ENCODE results near the gene CERK.
"Not testable (repeated sequence)": the region's sequence is repeated elsewhere in the genome, so short reads cannot be mapped to it uniquely, and the experiment has no call there.

The CERK gene

DNA sequence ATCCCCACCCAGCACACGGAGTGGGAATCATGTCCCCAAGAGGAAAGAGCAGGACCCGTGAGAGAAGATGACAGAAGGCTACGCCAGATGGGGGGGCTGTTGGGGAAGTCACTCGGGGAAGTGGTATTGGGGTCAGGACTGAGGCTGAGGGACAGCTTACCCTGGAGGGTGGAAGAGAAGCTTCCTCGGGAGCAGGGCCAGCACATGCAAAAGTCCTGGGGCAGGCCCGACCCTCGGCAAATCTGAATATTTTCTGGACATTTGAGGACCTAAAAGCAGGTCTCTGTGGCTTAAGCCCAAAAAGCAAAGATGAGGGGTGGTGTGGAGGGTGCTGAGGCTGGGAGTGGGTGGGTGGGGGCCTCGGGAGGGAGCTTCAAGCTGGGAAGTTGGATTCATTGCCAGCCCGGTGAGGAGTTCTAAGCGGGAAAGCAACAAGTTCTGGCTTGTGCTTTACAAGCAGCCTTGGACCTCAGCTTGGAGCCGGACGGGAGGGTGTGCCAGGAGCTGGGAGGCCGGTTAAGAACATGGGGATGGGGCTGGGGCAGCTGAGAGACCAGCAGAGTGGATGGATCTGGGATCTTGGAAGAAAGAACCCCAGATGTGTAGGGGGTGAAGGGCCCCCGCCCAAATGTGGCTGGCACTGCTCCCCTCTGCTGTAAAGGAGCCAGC is 83.0 kb downstream of the CERK start:
- no peak for DNase-seq
- TF ChIP-seq POLR2A (IDR thresholded peaks at IDR 0.05; ENCODE audit: low read length) (no peak), GATA1 (IDR thresholded peaks at IDR 0.05; ENCODE audit: low read depth, low read length) (no peak)

DNA sequence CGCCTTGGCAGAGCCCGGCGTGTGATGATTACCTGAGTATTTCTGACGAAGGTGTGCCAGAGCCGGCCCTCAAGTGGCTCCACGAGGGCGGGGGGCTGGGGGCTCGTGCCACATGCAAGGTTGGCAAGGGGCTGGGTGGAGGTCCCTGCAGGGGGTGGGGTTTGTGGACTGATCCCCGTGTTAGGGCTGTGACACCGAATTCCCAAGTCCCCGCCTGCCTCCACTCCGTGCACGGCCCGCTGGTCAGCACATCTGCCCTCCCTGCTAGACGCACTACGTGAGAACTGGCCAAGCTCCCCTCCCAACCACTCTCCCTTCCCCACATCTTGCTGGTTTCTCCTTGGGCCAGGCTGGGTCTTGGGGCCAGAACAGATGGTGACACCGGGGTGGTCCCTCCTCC is 83.6 kb downstream of the CERK start:
- TF ChIP-seq POLR2A (IDR thresholded peaks at IDR 0.05; ENCODE audit: low read length) (no peak), GATA1 (IDR thresholded peaks at IDR 0.05; ENCODE audit: low read depth, low read length) (no peak)
- DNase-seq: no peak

DNA sequence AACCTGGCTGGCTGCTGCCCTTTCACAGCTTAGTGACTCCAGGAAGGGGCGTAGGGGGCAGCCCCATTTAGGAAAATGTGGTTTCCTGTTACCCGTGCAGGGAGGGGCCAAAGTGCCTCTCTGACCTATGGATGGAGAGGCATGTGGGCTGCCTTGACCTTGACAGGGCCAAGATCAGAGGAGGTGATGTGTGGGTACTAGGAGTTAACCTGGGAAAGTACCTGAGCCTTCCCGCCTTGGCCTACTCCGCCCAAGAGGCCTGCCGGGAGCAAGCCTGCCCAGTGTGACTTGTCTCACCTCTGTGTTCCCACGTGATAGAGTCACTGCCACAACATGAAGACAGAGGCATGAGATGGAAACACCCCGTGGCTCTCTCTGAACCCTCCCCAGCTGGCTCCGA is 84.5 kb downstream of the CERK start:
- TF ChIP-seq GATA1 (IDR thresholded peaks at IDR 0.05; ENCODE audit: low read depth, low read length): no peak
- no peak for TF ChIP-seq POLR2A (IDR thresholded peaks at IDR 0.05; ENCODE audit: low read length)
- DNase-seq: no peak

DNA sequence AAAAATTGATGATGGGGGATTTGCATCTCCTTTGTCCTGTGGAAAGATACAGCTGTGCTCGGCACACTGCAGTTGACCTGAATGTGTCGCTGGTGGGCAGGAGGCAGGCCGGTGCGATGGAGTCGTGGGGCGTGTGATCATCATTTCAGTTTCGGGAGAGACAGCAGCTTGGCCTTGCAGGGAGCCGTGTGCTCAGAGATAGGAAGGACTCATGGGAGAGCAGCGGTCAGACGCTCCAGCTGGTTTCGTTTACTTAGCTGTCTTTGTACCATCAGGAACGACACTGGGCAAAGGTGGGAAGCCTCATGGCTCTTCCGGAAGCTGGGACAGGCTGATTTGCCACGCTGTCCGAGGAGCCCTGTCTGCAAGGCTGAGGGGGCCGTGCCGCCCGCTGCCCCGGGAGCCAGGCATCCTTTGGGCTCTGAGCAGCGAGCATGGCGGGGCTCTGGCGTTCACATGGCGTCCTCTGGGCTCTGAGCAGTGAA is 85.2 kb downstream of the CERK start:
- TF ChIP-seq POLR2A (IDR thresholded peaks at IDR 0.05; ENCODE audit: low read length) (no peak), GATA1 (IDR thresholded peaks at IDR 0.05; ENCODE audit: low read depth, low read length) (no peak)
- no peak for DNase-seq

DNA sequence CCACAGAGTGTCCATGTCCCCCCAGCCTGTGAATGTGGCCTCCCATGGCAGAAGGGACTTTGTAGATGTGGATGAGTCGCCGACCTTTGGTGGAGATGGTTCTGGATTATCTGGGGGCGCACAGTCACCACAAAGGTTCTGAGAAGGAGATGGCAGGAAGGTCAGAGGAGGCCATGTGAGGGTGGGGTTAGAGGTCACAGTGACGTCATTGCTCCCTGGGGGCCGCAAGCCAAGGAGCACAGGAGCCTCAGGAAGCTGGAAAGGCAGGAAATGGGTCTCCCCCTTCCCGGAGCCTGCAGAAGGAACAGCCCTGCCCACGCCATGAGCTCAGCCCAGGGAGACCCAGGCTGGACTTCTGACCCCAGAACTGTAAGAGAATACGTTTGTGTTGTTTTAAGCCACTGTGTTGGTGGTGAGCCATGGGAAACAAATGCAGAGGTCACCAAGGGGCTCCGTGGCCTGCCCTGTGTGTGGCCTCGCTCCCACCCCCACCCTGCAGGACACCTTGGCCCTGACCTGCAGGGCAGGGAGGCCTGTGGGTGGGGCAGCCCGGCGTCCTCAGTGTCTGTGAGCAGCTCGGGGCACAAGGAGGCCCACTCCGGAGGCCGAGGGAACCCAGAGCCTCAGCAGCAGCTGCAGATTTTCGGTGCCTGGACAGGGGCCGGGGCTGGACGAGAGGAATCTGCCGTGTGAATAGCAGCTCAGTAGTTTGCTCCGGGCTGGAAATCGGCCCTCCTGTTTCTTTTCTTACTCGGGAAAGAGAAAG is 85.8 kb downstream of the CERK start:
- TF ChIP-seq POLR2A (IDR thresholded peaks at IDR 0.05; ENCODE audit: low read length): no peak
- no peak for DNase-seq

DNA sequence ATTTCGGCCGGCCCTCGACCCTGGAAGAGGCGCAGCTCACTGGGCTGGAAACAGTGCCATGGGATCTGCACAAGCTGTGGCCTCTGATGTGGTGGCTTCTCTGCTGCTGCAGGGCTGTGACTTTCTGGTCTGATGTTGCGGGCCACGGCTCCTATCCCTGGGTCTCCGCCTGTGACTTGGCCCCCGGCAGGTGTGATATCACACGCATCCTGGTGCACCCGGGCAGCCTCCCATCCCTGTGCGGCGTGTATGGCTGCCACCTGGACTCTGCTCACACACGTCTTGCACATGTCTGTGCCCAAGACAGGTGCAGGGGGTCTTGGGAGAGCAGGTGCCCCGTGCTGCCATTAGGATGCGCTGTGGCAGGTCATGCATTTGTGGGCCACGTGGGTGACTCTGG is 86.7 kb downstream of the CERK start:
- no peak for DNase-seq
- TF ChIP-seq GATA1 (IDR thresholded peaks at IDR 0.05; ENCODE audit: low read depth, low read length): no peak
- no peak for TF ChIP-seq POLR2A (IDR thresholded peaks at IDR 0.05; ENCODE audit: low read length)

DNA sequence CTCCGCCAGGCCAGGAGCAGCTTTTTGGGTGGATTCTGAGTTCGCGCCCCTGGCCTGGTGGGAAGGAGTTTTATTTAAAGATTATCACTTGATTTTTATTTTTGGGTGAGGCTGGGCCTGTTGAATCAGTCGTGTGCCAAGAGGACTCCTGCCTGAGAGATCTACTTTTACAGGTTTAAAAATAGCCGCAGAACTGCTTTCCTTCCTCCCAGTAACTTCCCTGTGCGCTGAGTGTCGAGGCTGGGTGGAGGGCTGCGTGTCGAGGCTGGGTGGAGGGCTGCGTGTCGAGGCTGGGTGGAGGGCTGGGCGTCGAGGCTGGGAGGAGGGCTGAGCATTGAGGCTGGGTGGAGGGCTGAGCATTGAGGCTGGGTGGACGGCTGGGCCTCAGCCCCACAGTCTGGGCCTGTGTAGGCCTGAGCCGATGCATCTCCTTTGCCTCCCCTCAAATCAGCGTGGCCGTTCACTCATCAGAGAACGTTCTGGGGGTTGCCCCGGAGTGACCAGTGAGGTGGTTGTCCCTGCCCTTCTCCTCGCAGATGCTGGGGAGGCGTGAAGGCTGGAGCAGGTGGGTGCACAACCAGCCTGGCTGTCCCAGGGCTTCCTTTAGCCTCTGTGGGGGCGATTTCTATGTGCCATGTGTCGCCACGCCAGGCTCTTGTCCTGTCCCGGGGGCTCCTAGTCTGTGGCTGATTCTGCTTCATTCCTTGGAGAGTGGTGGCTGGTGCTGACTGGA is 87.8 kb downstream of the CERK start:
- DNase-seq: no peak
- no peak for TF ChIP-seq POLR2A (IDR thresholded peaks at IDR 0.05; ENCODE audit: low read length)
- TF ChIP-seq GATA1 (IDR thresholded peaks at IDR 0.05; ENCODE audit: low read depth, low read length): no peak

DNA sequence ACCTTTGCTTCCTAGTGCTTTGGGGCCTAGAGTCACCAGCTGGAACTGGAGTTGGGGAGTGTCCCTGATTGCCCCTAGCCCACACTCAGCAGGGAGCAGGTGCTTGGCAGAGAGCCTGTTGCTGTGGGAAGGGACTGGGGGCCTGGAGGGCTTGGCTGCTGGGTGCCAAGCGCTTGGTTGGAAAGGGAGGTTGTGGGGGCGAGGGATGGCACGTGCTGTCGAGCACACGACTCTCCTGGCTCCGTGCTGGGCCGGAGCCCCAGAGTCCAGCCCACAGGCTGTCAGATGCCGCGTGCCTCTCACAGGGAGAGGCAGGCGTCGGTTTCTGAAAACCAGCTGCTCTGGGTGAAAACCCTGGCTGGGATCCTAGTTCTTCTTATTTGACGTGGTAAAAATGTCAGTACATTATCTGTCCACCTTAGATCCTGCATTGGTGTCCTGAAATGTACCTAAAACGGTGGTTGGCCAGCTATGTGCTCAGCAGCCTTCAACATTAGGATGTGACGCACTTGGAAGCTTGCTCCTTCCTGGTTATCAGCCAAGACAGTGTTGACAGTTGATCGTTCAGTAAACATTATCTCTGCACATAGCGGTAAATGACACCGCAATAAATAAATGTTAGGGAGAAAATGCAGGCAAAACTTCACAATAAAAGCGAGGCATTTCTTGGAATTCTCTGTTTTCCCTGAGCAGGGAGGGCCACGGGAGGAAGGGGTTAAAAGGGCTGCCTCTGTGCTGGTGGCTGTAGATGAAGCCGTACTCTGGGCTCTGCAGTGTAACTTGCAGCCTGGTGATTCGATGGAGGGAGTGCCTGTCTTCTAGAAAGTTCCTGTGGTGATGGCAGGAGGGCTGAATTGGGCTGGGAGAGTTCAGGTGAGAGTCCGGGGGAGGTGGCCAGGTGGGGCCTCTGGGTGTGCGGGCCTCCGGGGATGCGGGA is 88.6 kb downstream of the CERK start:
- TF ChIP-seq GATA1 (IDR thresholded peaks at IDR 0.05; ENCODE audit: low read depth, low read length) (no peak), POLR2A (IDR thresholded peaks at IDR 0.05; ENCODE audit: low read length) (peak; percentile 31)
- peak; percentile 22 to 53 for DNase-seq

DNA sequence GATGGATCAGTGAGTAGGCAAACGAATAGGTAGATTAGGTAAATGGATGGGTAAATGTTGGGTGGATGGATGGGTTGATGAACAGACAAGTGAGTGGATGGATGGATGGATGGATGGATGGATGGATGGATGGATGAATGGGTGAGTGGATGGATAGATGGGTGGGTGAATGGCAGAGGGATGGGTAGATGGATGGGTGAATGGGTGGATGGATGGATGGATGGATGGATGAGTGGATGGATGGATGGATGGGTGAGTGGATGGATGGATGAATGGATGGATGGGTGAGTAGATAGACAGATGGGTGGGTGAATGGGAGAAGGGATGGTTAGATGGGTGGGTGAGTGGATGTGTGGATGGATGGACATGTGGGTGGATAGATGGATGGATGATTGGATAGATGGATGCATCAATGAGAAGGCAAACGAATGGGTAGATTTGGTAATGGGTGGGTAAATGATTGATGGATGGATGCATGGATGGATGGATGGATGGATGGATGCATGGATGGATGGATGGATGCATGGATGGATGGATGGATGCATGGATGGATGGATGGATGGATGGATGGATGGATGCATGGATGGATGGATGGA is 89.7 kb downstream of the CERK start:
- DNase-seq: not testable (repeated sequence)

DNA sequence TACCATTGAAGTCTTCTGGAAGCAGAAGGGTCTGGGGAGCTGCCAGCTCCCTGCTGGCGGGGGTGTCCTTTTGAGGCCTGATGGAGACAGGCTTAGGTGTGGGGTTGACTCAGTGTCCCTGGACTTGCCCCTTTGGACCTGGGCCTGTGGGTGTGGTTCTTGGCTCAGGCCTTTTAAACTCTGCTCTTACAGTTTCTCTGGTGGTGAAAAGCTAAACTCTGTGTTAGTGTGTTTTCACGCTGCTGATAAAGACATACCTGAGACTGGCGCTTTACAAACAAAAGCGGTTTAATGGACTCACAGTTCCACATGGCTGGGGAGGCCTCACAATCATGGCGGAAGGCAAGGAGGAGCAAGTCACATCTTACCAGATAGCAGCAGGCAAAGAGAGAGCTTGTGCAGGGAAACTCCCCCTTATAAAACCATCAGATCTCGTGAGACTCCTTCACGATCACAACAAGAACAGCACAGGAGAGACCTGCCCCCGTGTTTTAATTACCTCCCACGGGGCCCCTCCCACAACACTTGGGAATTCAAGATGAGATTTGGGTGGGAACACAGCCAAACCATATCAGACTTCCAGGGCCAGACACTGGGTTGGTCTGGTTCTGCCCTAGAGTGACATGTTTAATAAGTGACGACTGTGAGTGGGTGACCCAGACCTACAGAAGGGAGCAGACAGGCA is 91.4 kb downstream of the CERK start:
- no peak for DNase-seq
- TF ChIP-seq POLR2A (IDR thresholded peaks at IDR 0.05; ENCODE audit: low read length) (no peak), GATA1 (IDR thresholded peaks at IDR 0.05; ENCODE audit: low read depth, low read length) (no peak)

DNA sequence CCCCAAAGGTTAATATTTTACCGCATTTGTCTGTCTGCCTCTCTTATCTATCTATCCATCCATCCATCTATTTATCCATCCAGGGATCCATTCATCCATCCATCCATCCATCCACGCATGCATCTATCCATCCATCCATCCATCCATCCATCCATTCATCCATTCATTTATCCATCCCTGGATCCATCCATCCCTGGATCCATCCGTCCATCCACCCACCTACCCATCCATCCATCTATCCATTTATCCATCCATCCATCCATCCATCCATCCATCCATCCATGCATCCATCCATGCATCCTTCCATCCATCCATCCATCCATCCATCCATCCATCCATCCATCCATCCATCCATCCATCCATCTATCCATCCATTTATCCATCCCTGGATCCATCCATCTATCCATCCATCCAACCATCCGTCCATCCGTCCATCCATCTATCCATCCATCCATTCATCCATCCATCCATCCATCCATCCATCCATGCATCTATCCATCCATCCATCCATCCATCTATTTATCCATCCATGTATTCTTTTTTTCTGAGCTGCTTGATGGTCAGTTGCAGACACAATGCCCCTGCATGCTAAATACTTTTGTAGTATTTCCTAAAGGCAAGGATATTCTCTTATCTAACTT is 95.1 kb downstream of the CERK start:
- DNase-seq: not testable (repeated sequence)

DNA sequence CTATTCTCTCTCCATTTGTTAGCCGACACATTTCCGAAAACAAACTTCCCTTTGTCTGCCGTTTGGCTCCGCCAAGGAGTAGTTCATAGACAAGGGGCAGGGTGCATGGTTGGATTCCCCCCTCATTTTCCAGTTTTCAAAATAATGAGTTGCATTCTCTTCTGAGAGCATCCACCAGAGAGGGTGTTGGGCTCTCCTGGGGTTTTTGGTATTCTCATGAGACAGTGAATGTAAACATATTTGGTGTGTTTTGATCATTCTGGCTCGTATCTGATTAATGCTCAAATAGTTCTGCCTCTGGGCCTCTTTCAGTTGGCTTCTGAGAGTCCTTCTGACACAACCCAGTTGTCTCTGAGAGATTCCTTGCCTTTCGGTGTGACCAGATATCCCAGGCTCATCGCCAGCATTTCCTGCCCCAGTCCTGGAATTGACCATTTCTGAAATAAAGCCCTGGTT is 96.2 kb downstream of the CERK start:
- no peak for DNase-seq
- no peak for TF ChIP-seq GATA1 (IDR thresholded peaks at IDR 0.05; ENCODE audit: low read depth, low read length)
- TF ChIP-seq POLR2A (IDR thresholded peaks at IDR 0.05; ENCODE audit: low read length): no peak
